ENCODE measurements around the gene LDB2.

Gene LDB2

GRCh38 chr4:16593386-16593785 lies 305.1 kb downstream of the LDB2 start:
- TF ChIP-seq CTCF (IDR thresholded peaks at IDR 0.05), result no peak
- intact Hi-C loops (cut with DNase I; ENCODE audit: low total_unique reads), result no loop called here
- no peaks in the 10 kb centered on the region for H3K27me3 ChIP-seq
- no peak overlapping the region for H3K4me3 ChIP-seq
- no peaks in the 10 kb centered on the region for H3K36me3 ChIP-seq
- no peak for DNase-seq
- no peaks in the 10 kb centered on the region for H3K9me3 ChIP-seq
- H3K27ac ChIP-seq, result no peak overlapping the region
- no peaks in the 10 kb centered on the region for H3K4me1 ChIP-seq

GRCh38 chr4:16591272-16591826 lies 307.1 kb downstream of the LDB2 start:
- intact Hi-C loops (cut with DNase I; ENCODE audit: low total_unique reads), result no loop called here
- no peak for DNase-seq
- no peak overlapping the region for H3K4me3 ChIP-seq

GRCh38 chr4:16590797-16591196 lies 307.6 kb downstream of the LDB2 start:
- DNase-seq, result no peak
- H3K27me3 ChIP-seq, result no peaks in the 10 kb centered on the region
- H3K4me1 ChIP-seq, result no peaks in the 10 kb centered on the region
- H3K36me3 ChIP-seq, result no peaks in the 10 kb centered on the region
- H3K27ac ChIP-seq, result no peak overlapping the region
- intact Hi-C loops (cut with DNase I; ENCODE audit: low total_unique reads), result no loop called here
- no peaks in the 10 kb centered on the region for H3K9me3 ChIP-seq
- TF ChIP-seq CTCF (IDR thresholded peaks at IDR 0.05), result no peak
- no peak overlapping the region for H3K4me3 ChIP-seq

More at GRCh38 chr4:16591272-16591826, 307.1 kb downstream of the LDB2 start:
- Histone ChIP-seq H3K36me3 (no peaks in the 10 kb centered on the region), H3K9me3 (no peaks in the 10 kb centered on the region), H3K27me3 (no peaks in the 10 kb centered on the region), H3K27ac (no peak overlapping the region), H3K4me1 (no peaks in the 10 kb centered on the region)
- no peak for TF ChIP-seq CTCF (IDR thresholded peaks at IDR 0.05)

- Histone ChIP-seq H3K4me3 (no peak overlapping the region), H3K27ac (no peak overlapping the region), H3K27me3 (no peaks in the 10 kb centered on the region), H3K9me3 (no peaks in the 10 kb centered on the region), H3K36me3 (no peaks in the 10 kb centered on the region), H3K4me1 (no peaks in the 10 kb centered on the region)
- TF ChIP-seq CTCF (IDR thresholded peaks at IDR 0.05), result no peak
- no peak for DNase-seq
- intact Hi-C loops (cut with DNase I; ENCODE audit: low total_unique reads), result no loop called here
Measured at GRCh38 chr4:16588651-16589050, 309.8 kb downstream of the LDB2 start.

- H3K27ac ChIP-seq, result no peak overlapping the region
- no peak for DNase-seq
- no peaks in the 10 kb centered on the region for H3K27me3 ChIP-seq
- no peaks in the 10 kb centered on the region for H3K9me3 ChIP-seq
- intact Hi-C loops (cut with DNase I; ENCODE audit: low total_unique reads), result no loop called here
- no peak overlapping the region for H3K4me3 ChIP-seq
- TF ChIP-seq CTCF (IDR thresholded peaks at IDR 0.05), result no peak
- no peaks in the 10 kb centered on the region for H3K4me1 ChIP-seq
- H3K36me3 ChIP-seq, result no peaks in the 10 kb centered on the region
Measured at GRCh38 chr4:16588149-16588548, 310.3 kb downstream of the LDB2 start.

- H3K36me3 ChIP-seq, result no peaks in the 10 kb centered on the region
- no peak for TF ChIP-seq CTCF (IDR thresholded peaks at IDR 0.05)
- no peak overlapping the region for H3K4me3 ChIP-seq
- H3K27me3 ChIP-seq, result no peaks in the 10 kb centered on the region
- DNase-seq, result no peak
- intact Hi-C loops (cut with DNase I; ENCODE audit: low total_unique reads), result no loop called here
- H3K27ac ChIP-seq, result no peak overlapping the region
- no peaks in the 10 kb centered on the region for H3K9me3 ChIP-seq
- H3K4me1 ChIP-seq, result no peaks in the 10 kb centered on the region
Measured at GRCh38 chr4:16585053-16585452, 313.4 kb downstream of the LDB2 start.
